ENCODE results near the gene SCUBE1.

Gene SCUBE1

DNA sequence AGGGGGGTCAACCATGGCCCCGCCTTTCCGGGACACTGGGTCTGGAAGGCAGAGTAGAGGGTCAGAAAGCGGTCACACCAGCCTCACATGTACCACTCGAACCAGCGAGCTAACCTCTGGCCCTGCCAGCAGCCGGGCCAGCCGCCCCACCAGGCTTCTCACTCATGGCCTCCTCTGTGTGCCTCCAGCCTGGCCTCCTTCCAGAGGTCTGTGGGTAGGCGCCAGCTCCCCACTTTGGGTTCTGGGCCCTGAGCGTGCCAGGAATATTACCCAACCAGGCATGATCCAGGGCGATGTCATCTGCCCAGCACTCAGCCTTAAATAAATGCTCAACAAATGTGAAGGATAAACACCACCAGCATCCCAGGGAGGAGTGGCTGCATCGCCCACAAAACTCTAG is 5.8 kb downstream of the SCUBE1 start:
- Histone ChIP-seq H3K4me3 (ENCODE audit: low read depth in 1 of 2, low read length in 2 of 2) (no peak overlapping the region), H3K27ac (ENCODE audit: low read length) (no peak overlapping the region), H3K27me3 (ENCODE audit: low read depth, low read length) (peaks cover 8% of the 10 kb centered on the region), H3K4me1 (ENCODE audit: control insufficient read depth in 1 of 2, insufficient read depth in 2 of 2, low read length in 2 of 2) (no peaks in the 10 kb centered on the region), H3K36me3 (ENCODE audit: control insufficient read depth in 1 of 2, insufficient read depth in 2 of 2, low read length in 2 of 2) (no peaks in the 10 kb centered on the region), H3K9me3 (ENCODE audit: control insufficient read depth in 1 of 2, low read length in 2 of 2) (no peaks in the 10 kb centered on the region)

DNA sequence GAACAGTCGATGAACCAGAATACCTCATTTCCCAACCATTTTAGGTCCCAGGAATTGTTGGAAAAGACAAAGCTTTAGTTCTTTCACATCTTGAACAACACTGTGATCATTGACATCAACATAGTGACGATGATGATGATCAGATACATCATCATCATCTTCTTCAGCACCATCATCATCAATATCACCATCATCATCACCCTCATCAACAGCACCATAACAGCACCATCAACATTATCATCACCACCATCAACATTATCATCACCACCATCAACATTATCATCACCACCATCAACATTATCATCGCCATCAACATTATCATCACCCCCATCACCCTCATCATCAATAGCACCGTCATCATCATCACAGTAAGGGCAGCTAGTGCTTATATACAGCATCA is 8.8 kb downstream of the SCUBE1 start:
- Histone ChIP-seq H3K4me1 (ENCODE audit: control insufficient read depth in 1 of 2, insufficient read depth in 2 of 2, low read length in 2 of 2) (peaks cover 0 to 7% of the 10 kb centered on the region in 2 donors), H3K27me3 (ENCODE audit: low read depth, low read length) (no peaks in the 10 kb centered on the region), H3K4me3 (ENCODE audit: low read depth in 1 of 2, low read length in 2 of 2) (no peak overlapping the region), H3K27ac (ENCODE audit: low read length) (no peak overlapping the region), H3K9me3 (ENCODE audit: control insufficient read depth in 1 of 2, low read length in 2 of 2) (no peaks in the 10 kb centered on the region), H3K36me3 (ENCODE audit: control insufficient read depth in 1 of 2, insufficient read depth in 2 of 2, low read length in 2 of 2) (no peaks in the 10 kb centered on the region)

- Histone ChIP-seq H3K36me3 (ENCODE audit: control insufficient read depth in 1 of 2, insufficient read depth in 2 of 2, low read length in 2 of 2) (no peaks in the 10 kb centered on the region), H3K27me3 (ENCODE audit: low read depth, low read length) (no peaks in the 10 kb centered on the region), H3K27ac (ENCODE audit: low read length) (no peak overlapping the region), H3K9me3 (ENCODE audit: control insufficient read depth in 1 of 2, low read length in 2 of 2) (no peaks in the 10 kb centered on the region), H3K4me1 (ENCODE audit: control insufficient read depth in 1 of 2, insufficient read depth in 2 of 2, low read length in 2 of 2) (peaks cover 0 to 7% of the 10 kb centered on the region in 2 donors), H3K4me3 (ENCODE audit: low read depth in 1 of 2, low read length in 2 of 2) (no peak overlapping the region)
These were observed 9.2 kb downstream of the SCUBE1 start for GRCh38 chr22:43333978-43334377.

DNA sequence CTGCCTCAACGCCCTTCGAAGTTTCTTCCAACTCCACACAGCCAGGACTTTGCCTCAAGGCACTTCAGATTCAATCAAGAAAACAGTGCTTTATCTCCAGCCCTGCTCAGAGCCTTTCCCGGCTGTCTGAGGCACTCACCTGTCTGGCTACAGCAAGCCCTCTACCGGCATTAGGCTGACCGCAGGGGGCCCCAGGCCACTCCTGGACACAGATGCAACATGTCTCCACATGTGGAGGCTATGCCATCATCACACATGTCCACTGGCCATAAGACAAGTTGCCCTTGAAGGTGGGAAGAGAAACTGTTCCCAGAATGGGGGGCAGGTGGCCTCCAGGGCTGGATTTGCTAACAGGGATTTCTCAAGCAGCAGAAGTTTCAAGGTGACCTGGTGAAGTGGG is 10.0 kb downstream of the SCUBE1 start:
- H3K4me3 ChIP-seq (ENCODE audit: low read depth in 1 of 2, low read length in 2 of 2), result no peak overlapping the region
- H3K9me3 ChIP-seq (ENCODE audit: control insufficient read depth in 1 of 2, low read length in 2 of 2), result no peaks in the 10 kb centered on the region
- no peaks in the 10 kb centered on the region for H3K27me3 ChIP-seq (ENCODE audit: low read depth, low read length)
- peaks cover 0 to 7% of the 10 kb centered on the region in 2 donors for H3K4me1 ChIP-seq (ENCODE audit: control insufficient read depth in 1 of 2, insufficient read depth in 2 of 2, low read length in 2 of 2)
- H3K36me3 ChIP-seq (ENCODE audit: control insufficient read depth in 1 of 2, insufficient read depth in 2 of 2, low read length in 2 of 2), result no peaks in the 10 kb centered on the region
- H3K27ac ChIP-seq (ENCODE audit: low read length), result no peak overlapping the region

DNA sequence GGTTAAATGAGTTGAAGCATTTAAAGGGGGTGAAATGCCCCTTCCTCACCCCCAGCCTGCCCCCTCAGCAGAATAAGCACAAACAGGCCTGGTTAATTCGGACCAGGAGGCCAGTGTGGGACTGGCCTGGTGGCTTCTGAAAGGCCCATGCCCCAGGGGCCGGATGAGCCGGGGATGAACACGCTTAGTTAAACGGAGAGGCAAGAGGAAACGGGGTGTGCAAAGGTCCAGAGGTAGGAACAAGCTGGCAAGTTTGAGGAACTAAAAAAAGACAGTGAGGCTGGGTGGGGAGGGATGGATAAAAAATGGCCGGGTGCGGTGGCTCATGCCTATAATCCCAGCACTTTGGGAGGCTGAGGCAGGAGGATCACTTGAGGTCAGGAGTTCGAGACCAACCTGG is 11.5 kb downstream of the SCUBE1 start:
- Histone ChIP-seq H3K9me3 (ENCODE audit: control insufficient read depth in 1 of 2, low read length in 2 of 2) (no peaks in the 10 kb centered on the region), H3K4me1 (ENCODE audit: control insufficient read depth in 1 of 2, insufficient read depth in 2 of 2, low read length in 2 of 2) (peaks cover 0 to 7% of the 10 kb centered on the region in 2 donors), H3K27me3 (ENCODE audit: low read depth, low read length) (no peaks in the 10 kb centered on the region), H3K27ac (ENCODE audit: low read length) (no peak overlapping the region), H3K4me3 (ENCODE audit: low read depth in 1 of 2, low read length in 2 of 2) (no peak overlapping the region), H3K36me3 (ENCODE audit: control insufficient read depth in 1 of 2, insufficient read depth in 2 of 2, low read length in 2 of 2) (no peaks in the 10 kb centered on the region)

DNA sequence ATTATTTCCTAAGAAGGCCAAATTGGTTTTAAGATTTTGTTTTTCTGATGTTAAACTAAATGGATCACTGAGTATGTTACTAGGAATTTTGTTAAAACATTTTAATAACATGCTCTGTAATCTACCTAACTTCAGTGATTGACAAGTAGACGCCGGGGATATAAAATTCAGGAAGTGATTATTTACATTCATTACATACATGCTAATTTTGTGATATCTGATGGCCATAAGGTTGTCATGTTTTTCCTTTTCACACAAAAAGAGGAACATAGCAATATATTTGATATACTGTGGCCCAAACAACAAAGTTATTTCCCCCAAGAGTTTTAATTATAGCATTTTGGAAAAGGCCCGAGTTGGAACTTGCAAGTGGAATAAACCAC is 12.1 kb downstream of the SCUBE1 start:
- no peaks in the 10 kb centered on the region for H3K27me3 ChIP-seq (ENCODE audit: low read depth, low read length)
- no peaks in the 10 kb centered on the region for H3K9me3 ChIP-seq (ENCODE audit: control insufficient read depth in 1 of 2, low read length in 2 of 2)
- H3K4me3 ChIP-seq (ENCODE audit: low read depth in 1 of 2, low read length in 2 of 2), result no peak overlapping the region
- H3K4me1 ChIP-seq (ENCODE audit: control insufficient read depth in 1 of 2, insufficient read depth in 2 of 2, low read length in 2 of 2), result peaks cover 0 to 7% of the 10 kb centered on the region in 2 donors
- H3K27ac ChIP-seq (ENCODE audit: low read length), result no peak overlapping the region
- no peaks in the 10 kb centered on the region for H3K36me3 ChIP-seq (ENCODE audit: control insufficient read depth in 1 of 2, insufficient read depth in 2 of 2, low read length in 2 of 2)

GRCh38 chr22:43330178-43331068 is 12.7 kb downstream of the SCUBE1 start:
- Histone ChIP-seq H3K27ac (ENCODE audit: low read length) (no peak overlapping the region), H3K27me3 (ENCODE audit: low read depth, low read length) (no peaks in the 10 kb centered on the region)

DNA sequence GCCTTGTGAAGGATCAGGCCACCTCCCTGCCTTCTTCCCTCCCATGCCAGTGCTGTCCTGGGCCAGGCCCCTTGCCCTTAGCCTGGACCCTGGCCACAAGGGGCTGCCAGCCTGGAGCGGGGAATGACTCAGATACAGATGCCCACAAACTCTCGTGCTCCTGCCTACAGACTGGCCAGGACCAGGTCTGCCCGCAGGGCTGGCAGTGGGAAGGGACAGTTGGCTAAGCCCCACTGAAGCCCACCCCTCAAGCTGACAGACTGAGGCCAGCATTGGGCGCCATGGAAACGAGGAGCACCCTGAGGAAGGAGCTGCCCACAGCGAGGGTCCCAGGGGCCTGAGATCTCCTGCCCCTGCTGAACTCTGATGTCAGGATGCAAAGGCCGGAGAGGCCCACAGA is 14.1 kb downstream of the SCUBE1 start:
- no peak overlapping the region for H3K4me3 ChIP-seq (ENCODE audit: low read depth in 1 of 2, low read length in 2 of 2)
- H3K36me3 ChIP-seq (ENCODE audit: control insufficient read depth in 1 of 2, insufficient read depth in 2 of 2, low read length in 2 of 2), result no peaks in the 10 kb centered on the region
- H3K27ac ChIP-seq (ENCODE audit: low read length), result no peak overlapping the region
- H3K9me3 ChIP-seq (ENCODE audit: control insufficient read depth in 1 of 2, low read length in 2 of 2), result no peaks in the 10 kb centered on the region
- H3K4me1 ChIP-seq (ENCODE audit: control insufficient read depth in 1 of 2, insufficient read depth in 2 of 2, low read length in 2 of 2), result peaks cover 0 to 7% of the 10 kb centered on the region in 2 donors
- H3K27me3 ChIP-seq (ENCODE audit: low read depth, low read length), result no peaks in the 10 kb centered on the region

More at GRCh38 chr22:43330178-43331068, 12.7 kb downstream of the SCUBE1 start:
- no peaks in the 10 kb centered on the region for H3K9me3 ChIP-seq (ENCODE audit: control insufficient read depth in 1 of 2, low read length in 2 of 2)
- H3K4me3 ChIP-seq (ENCODE audit: low read depth in 1 of 2, low read length in 2 of 2), result no peak overlapping the region
- H3K36me3 ChIP-seq (ENCODE audit: control insufficient read depth in 1 of 2, insufficient read depth in 2 of 2, low read length in 2 of 2), result no peaks in the 10 kb centered on the region
- H3K4me1 ChIP-seq (ENCODE audit: control insufficient read depth in 1 of 2, insufficient read depth in 2 of 2, low read length in 2 of 2), result peaks cover 0 to 7% of the 10 kb centered on the region in 2 donors

GRCh38 chr22:43327157-43327438 is 16.1 kb downstream of the SCUBE1 start:
- H3K27me3 ChIP-seq (ENCODE audit: low read depth, low read length), result no peaks in the 10 kb centered on the region
- H3K27ac ChIP-seq (ENCODE audit: low read length), result no peak overlapping the region
- peaks cover 0 to 7% of the 10 kb centered on the region in 2 donors for H3K4me1 ChIP-seq (ENCODE audit: control insufficient read depth in 1 of 2, insufficient read depth in 2 of 2, low read length in 2 of 2)
- no peaks in the 10 kb centered on the region for H3K36me3 ChIP-seq (ENCODE audit: control insufficient read depth in 1 of 2, insufficient read depth in 2 of 2, low read length in 2 of 2)
- no peak overlapping the region for H3K4me3 ChIP-seq (ENCODE audit: low read depth in 1 of 2, low read length in 2 of 2)
- no peaks in the 10 kb centered on the region for H3K9me3 ChIP-seq (ENCODE audit: control insufficient read depth in 1 of 2, low read length in 2 of 2)

DNA sequence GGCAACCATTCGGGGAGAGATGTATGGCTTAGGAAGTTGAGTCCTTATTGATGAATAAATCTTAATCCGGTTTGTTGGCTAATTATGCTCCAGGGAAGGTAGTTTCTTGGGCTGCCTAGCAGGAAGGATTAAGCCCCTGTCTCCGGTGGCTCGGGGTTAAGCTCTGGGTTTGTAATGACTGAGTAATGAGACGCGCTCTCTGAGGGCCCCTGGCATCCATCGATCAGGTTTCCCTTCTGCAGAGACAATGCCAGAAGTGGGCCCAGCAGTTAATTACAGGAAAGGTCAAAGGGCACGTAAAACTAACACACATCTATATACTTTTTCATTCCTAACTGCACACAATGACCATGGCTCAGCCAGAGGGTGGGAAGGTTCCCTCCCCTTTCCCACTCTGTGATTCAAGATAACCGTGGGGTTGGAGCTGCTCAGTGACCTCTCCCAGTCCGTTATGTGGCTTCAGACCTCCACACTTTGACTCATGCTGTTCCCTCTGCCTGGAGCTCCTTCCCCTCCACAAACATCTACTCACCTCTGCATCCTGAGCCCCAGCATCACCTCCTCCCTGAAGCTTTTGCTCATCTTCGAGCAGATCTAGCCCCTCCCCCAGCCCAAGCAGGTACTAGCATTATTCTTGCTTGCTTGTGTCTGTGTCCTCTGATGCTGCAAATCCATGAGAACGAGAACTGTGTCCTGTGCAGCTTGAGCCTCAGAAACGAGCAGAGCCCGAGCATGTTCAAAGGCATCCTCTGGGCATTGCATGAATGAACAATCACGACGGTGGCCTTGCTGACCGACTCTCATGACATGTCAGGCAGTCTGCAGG is 16.6 kb downstream of the SCUBE1 start:
- Histone ChIP-seq H3K36me3 (ENCODE audit: control insufficient read depth in 1 of 2, insufficient read depth in 2 of 2, low read length in 2 of 2) (no peaks in the 10 kb centered on the region), H3K9me3 (ENCODE audit: control insufficient read depth in 1 of 2, low read length in 2 of 2) (no peaks in the 10 kb centered on the region), H3K27ac (ENCODE audit: low read length) (no peak overlapping the region), H3K4me3 (ENCODE audit: low read depth in 1 of 2, low read length in 2 of 2) (no peak overlapping the region), H3K27me3 (ENCODE audit: low read depth, low read length) (no peaks in the 10 kb centered on the region), H3K4me1 (ENCODE audit: control insufficient read depth in 1 of 2, insufficient read depth in 2 of 2, low read length in 2 of 2) (peaks cover 0 to 7% of the 10 kb centered on the region in 2 donors)

GRCh38 chr22:43325176-43325575 is 18.0 kb downstream of the SCUBE1 start:
- Histone ChIP-seq H3K36me3 (ENCODE audit: control insufficient read depth in 1 of 2, insufficient read depth in 2 of 2, low read length in 2 of 2) (no peaks in the 10 kb centered on the region), H3K27me3 (ENCODE audit: low read depth, low read length) (no peaks in the 10 kb centered on the region), H3K9me3 (ENCODE audit: control insufficient read depth in 1 of 2, low read length in 2 of 2) (no peaks in the 10 kb centered on the region), H3K4me1 (ENCODE audit: control insufficient read depth in 1 of 2, insufficient read depth in 2 of 2, low read length in 2 of 2) (no peaks in the 10 kb centered on the region), H3K27ac (ENCODE audit: low read length) (no peak overlapping the region), H3K4me3 (ENCODE audit: low read depth in 1 of 2, low read length in 2 of 2) (no peak overlapping the region)

Measured in muscle layer of duodenum (tissue), 2 donors.